ENCODE measurements around the gene HOXB4.

GRCh38 chr17:48527547-48527932 lies 50.6 kb downstream of the HOXB4 start:
- TF ChIP-seq POLR2A (IDR thresholded peaks at IDR 0.05; ENCODE audit: low read depth, low read length) (no peak), POLR2AphosphoS5 (IDR thresholded peaks at IDR 0.05; ENCODE audit: low read depth, low read length) (no peak), PAX5 (IDR thresholded peaks at IDR 0.05; ENCODE audit: insufficient read depth, low read length, severe bottlenecking) (no peak), TAF1 (IDR thresholded peaks at IDR 0.05; ENCODE audit: low read depth, low read length) (no peak)

All from GM12891 (cell line).